ENCODE measurements around the gene KIF26B.
A peak's percentile ranks its signal among the peaks of the same experiment; 100 is the strongest.

KIF26B gene

DNA sequence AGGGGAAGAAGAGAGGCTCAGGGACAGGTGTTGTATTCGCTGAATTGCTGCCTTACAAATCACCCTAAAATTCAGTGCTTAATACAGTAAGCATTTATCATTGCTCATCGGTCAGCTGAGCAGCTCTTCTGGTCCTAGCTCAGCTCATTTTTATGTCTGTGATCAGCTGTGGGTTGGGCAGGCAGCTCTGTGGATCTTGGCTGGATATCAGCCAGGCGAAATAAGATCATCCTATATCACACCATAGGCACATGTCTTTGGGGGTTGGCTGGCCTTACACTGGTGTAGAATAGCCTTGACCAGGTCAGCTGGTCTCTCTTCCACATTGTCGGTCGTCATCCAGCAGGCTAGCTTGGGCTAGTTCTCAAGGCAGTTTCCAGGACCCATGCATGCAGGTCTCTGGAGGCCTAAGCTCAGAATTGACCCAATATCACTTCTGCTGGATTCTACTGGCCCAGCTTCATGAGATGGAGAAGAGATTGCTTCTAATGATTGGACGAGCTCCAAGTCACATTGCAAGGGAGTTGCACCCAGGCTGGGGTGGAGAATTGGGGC is 448.6 kb downstream of the KIF26B start:
- peak; percentile 53 for DNase-seq

DNA sequence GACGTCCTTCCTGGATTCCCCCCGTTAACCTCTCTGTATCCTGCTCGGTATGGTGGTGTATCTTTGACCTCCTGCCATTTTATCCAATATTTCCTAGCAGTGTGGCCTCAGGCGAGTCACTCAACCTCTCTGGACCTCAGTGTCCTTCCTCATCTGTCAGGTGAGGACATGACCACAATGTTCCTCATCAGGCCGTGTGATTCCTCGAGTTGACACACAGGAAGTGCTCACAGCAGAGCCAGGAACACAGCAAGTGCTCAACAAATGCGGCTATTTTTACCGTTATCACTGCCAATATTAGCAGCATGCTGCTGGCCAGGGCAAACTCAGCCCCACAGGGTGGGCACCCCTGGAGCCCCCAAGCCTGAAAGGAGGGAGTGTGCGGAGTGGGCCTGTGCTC is 450.2 kb downstream of the KIF26B start:
- DNase-seq, result no peak

DNA sequence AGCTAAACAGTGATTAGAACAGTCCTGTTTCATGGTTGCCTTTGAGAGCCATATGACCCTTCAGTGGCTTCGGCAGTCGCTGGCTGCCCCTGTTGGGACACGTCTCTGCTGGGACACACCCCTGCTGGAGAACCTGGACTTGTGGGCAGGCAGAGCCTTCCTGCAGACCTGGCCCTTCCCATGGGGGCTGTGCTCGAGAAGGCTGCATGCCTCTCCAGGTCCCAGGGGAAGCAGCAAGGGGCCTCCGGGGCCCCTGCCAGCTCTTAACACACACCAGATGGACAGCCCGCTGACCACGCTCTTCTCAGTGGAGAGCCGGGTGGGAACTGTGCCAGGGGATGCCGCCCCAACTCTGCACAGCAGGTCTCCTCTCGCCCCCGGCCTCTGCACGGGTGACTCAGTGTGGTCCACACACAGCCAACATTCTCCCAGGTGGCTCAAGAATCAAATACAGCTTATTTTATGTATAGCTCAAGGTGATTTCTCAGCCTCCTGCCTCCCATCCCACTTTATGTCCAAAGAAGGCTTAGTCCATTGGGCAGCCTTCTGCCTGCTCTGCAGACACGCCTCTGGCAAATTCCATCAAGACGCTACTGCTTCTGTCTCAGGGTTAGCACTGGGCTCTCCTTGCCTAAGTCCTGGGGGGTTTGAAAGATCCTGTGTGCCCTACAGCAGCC is 450.8 kb downstream of the KIF26B start:
- peak; percentile 95 for DNase-seq

DNA sequence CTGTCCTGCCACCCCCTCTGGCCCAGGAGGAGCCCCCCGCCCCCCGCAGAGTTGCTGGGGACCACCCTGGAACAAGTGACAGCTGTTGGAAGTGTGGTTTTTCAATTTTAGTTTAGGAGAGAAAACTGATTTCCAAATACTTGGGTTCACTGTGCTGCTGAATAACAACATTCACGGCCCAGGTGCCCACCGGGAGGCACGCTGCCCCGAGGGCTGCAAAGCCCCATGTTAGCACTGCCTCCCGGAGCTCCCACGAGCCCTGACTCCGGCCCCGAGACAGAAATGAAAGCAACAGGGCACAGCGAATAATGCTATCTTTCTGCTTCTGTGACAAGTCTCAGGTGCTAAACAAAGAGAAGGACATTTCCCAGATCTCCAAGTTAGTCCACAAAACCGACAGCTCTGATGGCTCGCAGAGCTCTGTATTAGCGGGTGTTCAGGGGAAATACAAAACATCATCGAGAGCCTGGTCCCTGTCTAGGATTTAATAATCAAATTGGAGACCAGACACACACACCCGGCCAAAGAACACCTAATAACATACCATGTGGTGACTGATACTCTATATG is 451.5 kb downstream of the KIF26B start:
- no peak for DNase-seq

DNA sequence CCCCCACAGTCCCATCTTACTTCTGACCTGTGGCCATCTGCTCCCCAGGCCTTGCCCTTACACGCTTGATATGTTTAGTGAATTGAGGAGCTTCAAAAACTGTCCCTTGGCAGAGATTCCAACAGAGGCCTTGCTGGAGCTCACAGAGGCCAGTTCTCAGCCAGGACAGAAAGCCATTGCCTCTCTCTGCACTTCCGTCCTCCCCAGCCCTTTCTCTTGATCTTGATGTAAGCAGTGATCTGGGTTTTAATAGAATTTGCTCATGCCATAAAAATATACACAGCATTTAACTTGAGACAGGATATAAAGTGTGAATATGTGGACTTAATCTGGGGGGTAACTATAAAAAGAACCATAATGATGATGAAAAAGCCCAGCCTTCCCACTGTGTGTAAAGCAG is 453.5 kb downstream of the KIF26B start:
- DNase-seq, result no peak

DNA sequence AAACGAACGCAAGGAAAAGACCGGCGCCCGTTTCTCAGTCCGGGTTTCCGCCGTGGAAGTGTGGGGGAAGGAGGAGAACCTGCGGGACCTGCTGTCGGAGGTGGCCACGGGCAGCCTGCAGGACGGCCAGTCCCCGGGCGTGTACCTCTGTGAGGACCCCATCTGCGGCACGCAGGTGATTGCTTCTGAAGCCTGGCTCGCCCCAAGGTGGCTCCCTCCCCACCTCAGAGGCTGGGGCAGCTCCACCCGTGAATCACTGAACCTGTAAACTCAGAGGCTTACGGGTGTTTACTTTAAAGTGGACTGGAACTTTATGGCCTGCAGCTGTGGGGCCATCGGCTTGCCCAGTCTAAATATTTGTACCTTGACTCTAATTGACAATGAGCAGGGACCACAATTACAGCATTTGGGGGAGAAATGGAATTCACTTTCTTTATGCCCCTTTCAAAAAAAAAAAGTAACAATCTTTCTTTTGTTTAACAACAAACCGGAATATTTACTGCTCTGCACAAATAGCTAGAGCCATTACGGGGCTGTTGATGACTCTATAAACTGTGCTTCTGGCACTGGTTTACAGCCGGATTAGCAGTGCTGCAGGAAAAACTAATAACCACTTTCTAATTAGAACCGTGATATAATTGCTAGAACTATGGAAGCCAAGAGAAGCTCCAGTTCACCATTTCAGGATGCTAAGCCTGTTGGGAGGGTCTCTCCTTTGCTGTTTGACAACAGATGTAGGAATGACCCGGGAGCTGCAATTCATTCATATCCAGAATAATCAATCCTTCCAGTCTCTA is 454.8 kb downstream of the KIF26B start:
- no peak for DNase-seq

DNA sequence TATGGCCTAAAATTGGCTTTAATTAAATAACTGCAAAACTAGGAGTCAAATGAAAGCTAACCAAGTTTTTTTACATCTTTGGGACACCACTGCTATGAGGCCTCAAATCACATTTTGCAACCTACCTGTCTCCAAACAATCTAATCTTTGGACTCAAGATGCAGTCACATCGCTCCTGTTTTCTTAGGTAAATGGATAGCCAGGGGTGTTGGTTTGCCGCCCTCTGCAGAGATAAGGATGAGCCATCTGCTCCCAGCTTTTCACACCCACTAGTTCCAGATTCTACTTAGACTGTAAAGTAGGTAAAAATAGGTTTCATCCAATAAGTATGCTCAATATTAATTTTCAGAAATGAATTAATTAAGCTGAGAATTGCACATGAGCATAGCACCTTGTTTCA is 456.5 kb downstream of the KIF26B start:
- no peak for DNase-seq

DNA sequence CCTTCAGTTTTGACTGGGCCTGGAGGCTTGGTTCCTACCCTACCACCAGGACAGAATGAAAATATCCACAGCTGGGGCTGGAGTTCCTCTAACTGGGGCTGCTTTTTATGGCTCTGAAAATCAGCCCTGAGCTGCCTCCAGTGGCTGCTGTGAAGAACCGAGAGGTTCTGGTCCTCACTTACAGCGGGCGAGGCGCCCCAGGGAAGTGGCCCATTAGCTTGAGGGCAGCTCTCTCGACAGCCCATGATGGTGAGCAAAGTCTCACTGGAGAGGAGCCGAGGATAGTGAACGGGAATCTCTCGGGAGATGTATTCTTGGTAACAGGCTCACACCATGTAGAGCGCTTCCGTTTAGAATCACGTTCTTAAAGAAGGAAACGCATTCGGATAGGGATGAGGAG is 459.7 kb downstream of the KIF26B start:
- no peak for DNase-seq

DNA sequence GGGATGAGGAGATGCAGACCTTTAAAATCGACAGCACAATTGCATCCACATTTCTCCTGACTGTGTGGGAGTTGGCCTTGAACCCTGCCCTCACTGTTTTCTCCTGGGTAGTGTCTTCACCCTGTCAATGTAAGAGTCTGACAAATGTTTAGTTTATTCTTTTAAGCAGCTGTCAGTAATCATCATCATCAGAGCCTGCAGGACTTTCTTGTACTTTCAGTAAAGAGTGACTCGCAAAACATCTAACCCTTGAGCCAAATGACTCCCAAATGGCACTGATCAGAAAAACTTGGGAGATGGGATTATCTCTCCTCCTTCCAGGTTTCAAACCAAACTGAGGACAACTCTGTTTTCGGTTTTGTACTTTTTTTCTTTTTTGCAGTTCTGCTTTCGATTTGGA is 460.2 kb downstream of the KIF26B start:
- peak; percentile 13 for DNase-seq

DNA sequence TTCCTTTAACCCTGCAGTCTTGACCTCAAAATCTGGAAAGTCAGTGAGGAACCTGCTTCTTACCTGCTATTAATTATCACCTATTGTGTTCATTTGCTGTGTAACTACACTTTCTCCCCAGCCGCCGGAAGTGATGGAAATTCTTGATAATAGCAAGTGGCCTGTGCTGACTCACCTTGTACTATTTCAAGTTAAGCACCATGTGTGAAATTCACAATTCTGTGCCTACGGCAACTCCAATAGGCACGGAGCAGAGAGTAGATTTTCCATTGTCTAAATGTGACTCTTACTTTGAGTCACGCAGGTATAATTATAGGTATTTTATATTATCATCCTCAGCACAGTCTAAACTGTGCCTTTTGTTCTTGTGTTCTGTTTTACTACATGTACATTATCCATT is 466.8 kb downstream of the KIF26B start:
- DNase-seq, result no peak

DNA sequence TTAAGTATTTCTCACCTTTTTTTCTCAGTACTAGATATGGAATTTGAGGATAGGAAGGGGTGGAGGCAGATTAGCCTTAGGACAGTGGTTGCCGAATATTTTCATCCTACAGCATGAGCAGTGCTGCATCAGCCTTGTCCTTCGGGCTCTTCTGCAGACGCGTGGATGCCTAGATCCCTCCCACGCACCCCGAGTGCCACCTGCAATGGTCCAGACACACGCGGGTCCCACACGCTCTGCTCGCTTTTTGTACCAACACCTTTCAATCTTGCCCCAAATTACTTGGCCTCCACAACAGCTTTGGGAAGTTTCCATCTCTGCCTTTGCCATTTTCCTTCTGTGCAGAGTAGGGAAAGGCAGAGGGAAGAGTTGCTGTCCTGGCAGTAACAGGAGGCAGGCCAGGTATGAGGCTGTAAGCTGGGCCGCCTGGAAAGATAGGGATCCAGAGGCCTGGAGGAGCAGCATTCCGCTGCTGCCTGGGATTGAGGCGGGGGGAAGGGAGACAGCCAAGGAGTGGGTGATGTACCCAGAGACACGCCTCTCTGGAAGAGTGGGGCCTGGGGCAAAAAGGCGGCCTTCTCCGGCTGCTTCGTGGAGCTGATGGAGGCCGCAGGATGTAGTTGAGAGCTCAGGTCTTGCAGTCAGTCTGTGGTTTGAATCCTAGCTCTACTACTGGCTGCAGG is 467.7 kb downstream of the KIF26B start:
- DNase-seq, result no peak

DNA sequence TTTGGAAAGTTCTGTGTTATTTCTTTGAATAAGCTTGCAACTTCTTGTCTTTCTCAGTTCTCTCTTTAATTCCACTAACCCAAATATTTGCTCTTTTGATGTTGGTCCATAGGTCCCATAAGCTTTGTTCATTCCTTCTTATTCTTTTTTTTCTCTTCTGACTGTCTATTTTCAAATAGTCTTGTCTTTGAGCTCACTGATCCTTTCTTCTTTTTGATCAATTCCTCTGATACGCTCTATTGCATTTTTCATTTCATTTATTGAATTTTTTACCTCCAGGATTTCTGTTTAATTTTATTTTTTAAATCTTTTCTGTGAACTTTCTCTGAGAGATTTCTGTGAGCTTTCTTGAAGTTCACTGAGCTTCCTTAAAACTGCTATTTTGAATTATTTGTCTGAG is 486.6 kb downstream of the KIF26B start:
- DNase-seq, result no peak

DNA sequence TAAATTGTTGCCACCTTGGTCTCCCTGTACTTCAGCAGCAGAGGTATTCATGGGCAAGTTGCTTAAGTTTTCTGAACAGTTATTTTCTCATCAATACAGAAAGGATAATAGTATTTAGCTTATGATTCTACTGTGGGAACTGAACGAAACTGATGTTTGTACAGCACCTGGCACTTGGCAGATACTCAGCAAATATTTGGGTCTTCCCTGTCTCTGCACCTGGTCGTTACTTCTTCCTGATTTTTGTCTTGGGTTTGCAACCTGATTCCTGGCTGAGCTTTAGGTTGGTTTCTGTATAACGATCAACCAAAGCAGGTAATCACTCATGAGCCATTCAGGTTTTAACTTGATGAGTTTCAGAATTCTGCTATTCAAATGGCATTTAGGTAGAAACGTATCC is 490.6 kb downstream of the KIF26B start:
- DNase-seq, result no peak

DNA sequence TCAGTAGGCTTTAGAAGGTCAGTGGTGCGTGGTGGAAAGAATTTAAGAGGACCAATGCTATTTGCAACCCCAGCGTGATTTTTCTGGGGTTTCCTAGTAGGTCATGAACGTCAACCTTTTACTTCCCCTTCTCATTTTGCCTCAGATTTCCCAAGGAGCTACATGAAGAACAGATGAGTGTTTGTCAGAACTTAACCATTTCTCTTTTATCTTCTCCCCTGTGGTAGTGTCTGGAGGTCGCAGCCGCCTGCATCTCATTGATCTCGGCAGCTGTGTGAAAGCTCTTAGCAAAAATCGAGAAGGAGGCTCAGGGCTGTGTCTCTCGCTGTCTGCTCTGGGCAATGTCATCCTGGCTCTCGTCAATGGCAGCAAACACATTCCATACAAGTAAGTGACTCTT is 491.1 kb downstream of the KIF26B start:
- no peak for DNase-seq

DNA sequence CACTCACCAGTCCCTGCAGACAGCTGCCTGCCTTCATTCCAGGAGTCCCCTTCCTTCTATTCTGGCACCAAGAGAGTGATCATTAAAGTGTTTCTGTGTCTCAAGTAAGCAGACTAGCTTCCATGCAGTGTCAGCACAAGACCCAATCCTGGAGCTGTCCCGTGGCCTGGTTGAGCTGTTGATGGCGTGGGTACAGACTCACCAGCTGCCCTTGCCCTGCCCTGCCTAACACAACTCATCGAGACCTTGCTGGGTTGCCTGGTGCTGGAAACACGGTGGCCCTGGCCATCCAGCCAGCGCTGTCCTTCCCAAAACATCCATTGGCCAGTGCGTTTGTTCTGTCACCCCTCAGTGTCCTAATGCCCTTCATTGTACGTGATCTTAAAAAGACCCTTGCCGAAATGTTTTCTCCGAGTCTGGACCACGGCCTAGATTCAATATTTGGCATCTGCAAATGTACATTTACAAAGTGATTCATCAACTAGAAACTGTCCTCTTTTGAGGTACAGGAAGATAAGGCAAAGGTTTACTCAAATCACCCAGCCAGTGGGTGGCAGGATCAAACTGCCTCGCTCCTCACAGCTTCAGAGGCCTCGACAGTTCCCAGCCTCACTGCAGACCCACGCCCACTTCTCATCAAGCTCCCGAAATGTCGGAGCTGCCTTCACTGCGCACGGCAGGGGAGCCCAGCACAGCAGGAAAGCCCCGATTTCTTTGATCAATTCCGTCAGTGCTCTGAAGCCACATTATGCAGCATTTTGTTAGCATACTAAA is 494.2 kb downstream of the KIF26B start:
- no peak for DNase-seq

DNA sequence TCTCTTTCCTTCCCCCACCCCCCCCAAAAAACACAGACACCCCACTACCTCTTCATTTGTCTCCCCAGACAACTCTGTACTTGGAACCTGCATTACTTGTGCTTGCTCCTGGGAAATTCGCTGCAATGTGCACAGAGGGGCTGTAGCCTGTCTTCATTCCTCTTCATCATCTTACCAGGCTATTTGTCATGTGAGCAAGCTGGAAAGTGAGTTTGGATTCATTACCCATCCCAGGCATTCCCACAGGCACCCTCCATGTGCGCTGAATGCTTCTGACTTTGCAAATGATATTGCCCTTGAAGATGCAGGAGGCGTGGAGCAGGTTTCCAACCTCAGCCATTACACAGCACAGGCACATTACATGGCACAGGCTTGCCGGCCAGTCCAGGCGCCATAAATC is 494.9 kb downstream of the KIF26B start:
- no peak for DNase-seq

DNA sequence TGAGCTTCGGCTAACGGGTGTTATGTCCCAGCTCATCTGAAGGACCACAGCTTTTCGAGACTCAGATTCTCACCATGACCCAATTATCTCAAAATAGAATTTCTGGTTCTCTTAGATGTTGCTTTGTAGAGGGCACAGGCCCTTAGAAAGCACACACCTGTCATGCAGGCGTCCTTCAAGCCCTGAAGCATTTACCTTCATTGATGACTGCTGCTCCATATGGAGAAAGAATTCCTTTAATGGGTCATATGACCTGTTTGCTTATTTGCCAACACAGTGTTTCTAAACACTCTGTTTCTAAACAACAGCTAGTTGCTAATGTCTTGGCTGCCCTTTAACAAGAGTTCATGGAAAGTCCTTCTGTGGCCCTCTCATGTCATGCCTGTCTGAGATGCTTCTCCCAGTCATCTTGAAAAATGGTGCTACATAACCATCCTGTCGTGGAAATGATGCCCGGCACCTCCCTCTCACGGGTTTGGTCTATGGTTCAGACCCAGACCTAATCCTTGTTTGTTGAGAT is 495.7 kb downstream of the KIF26B start:
- DNase-seq, result no peak

DNA sequence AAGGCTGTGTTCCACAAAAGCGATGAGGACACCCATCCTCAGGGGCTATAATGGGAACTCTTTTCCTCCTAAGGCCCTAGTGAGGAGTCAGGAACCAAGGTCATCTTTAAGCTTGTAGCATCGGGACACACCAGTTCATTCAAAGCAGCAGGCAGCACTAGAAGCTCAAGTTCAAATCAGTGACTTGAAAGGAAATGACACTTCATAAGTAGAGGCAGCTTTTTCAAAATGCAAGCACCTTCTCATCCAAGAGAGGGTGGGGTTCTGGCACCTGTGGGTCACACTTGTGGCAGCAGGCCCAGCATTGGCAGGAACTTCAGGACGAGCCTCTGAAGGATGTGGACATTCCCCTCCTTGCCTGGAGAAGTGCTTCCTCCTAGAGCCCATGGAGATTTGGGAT is 496.3 kb downstream of the KIF26B start:
- DNase-seq, result no peak

DNA sequence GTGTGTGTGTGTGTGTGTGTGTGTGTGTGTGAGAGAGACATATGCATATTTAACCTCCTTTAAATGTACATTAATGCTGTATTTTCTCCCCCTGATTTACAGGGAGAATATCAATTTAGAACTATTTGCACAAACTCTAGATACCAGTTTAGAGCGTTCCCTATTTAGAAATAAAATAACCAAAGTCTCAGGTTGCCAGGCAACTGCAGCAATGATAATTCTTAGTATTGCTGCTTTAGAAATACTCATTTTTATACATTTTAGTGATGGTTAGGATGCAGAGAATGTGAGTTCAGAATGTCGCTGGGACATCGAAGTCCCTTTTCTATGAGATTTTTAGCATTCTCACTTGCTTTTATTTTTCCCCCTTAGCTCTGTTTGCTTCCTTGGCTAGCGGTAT is 497.3 kb downstream of the KIF26B start:
- DNase-seq, result no peak

DNA sequence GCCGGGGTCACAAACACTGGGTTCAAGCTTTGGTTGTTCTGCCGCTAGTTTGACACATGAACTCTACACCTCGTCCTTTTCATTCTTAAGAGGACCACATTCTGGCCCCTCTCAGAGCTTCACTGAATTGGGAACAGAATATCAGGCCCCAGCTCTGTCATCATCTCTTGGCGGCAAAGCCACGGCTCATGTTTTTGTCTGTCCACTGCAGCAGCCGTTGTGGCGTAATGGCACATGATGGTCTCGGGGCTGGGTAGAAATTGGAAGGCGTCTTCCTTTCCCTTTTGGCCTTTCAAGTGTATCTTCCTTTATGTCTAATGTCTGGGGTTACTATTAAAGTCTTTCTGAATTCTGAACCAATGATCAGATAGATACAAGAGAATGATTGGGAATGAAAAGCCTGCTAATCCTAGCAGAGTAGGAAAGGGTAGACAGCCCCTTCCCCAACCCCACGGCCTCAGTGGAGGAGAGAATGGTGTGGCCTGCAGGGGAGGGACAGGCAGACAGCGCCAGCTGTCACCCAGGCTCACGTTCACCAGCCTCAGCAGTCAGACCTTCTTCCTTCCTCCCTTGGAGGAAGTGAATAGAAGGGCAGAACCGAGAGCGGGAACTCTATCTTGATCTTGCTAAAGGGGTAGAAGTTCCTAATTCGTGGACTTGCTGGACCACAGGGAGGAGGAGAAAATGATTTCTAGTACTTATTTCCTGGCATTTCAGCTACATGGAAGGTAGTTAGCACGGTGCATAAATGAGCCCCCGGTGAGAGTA is 498.1 kb downstream of the KIF26B start:
- no peak for DNase-seq

DNA sequence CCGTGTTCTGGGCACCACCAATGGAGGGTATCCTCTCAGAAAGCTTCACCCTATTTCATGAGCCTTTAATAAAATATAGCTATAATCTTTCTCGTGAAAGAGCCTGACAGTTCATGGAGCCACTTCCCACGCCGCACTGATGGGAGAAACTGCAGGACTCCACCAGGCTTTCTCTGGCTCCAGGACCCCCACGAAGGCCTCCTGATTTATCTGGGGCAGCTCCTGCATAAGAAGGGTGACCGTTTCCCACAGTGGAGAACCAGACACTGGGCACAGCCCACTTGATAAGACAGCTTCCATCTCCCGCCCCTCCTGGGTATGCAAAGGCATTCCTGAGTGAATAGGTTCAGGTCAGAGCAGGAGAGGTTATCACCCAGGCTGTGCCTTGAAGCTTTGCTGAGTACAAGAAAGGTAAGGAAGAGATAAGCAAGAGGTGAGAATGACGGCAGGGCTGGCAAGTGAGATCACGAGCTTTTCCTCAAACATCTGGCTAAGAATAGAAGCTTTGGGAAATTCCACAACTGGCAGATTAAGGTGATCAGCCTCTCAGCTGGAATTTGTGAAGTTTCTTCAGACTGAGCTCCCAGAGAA is 499.8 kb downstream of the KIF26B start:
- DNase-seq, result no peak
